ENCODE results near the gene MSI1.

DNA sequence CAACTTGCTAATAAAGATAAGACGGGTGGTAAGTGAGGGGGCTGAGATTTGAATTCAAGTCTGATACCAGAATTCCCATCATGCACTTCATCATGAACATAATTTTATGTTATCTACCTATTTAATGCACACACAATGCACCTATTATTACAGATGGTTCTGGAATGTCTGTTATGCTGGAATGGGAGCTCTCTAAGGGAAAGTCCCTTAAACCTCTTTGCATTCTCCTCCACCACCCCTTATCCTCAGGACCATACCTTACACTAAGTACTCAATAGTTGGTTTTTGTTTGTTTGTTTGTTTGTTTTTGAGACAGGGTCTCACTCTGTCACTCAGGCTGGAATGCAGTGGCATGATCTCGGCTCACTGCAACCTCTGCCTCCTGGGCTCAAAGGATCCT lies 7.0 kb upstream of the MSI1 start:
- no peak for TF ChIP-seq POLR2A (IDR thresholded peaks at IDR 0.05)
- TF ChIP-seq, protein P1, sequence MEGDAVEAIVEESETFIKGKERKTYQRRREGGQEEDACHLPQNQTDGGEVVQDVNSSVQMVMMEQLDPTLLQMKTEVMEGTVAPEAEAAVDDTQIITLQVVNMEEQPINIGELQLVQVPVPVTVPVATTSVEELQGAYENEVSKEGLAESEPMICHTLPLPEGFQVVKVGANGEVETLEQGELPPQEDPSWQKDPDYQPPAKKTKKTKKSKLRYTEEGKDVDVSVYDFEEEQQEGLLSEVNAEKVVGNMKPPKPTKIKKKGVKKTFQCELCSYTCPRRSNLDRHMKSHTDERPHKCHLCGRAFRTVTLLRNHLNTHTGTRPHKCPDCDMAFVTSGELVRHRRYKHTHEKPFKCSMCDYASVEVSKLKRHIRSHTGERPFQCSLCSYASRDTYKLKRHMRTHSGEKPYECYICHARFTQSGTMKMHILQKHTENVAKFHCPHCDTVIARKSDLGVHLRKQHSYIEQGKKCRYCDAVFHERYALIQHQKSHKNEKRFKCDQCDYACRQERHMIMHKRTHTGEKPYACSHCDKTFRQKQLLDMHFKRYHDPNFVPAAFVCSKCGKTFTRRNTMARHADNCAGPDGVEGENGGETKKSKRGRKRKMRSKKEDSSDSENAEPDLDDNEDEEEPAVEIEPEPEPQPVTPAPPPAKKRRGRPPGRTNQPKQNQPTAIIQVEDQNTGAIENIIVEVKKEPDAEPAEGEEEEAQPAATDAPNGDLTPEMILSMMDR (IDR thresholded peaks at IDR 0.05), result no peak

Measured in right lobe of liver (tissue), 4 donors.